Measurements from ENCODE around the gene SOWAHD. TPM values are rescaled to one million over a fixed set of nuclear protein-coding genes. Genes with fewer than 3 reads are reported as not detected.
"Not testable (repeated sequence)": the region's sequence is repeated elsewhere in the genome, so short reads cannot be mapped to it uniquely, and the experiment has no call there.

Gene SOWAHD
- total and polyA plus RNA-seq, 2 donors, result 0.25 to 0.26 TPM

- H3K4me1 ChIP-seq (ENCODE audit: insufficient read depth); H3K36me3 ChIP-seq (ENCODE audit: insufficient read depth); H3K4me3 ChIP-seq (ENCODE audit: low read depth, low read length); H3K27ac ChIP-seq (ENCODE audit: low read depth); DNase-seq (ENCODE audit: extremely low spot score): not testable (repeated sequence)
- 96% methylated on average over 11 of the region's 11 CpGs for WGBS
These were observed 10.0 kb downstream of the SOWAHD start for GRCh38 chrX:119768436-119768835.

GRCh38 chrX:119769388-119769787 is 11.0 kb downstream of the SOWAHD start:
- H3K4me1 ChIP-seq (ENCODE audit: insufficient read depth); H3K4me3 ChIP-seq (ENCODE audit: low read depth, low read length); H3K27ac ChIP-seq (ENCODE audit: low read depth); DNase-seq (ENCODE audit: extremely low spot score); H3K36me3 ChIP-seq (ENCODE audit: insufficient read depth): not testable (repeated sequence)
- 97% methylated on average over 2 of the region's 3 CpGs for WGBS

- Histone ChIP-seq H3K36me3 (ENCODE audit: insufficient read depth) (no peaks in the 10 kb centered on the region), H3K4me3 (ENCODE audit: low read depth, low read length) (no peak overlapping the region), H3K27ac (ENCODE audit: low read depth) (no peak overlapping the region), H3K4me1 (ENCODE audit: insufficient read depth) (no peaks in the 10 kb centered on the region)
- 80% methylated on average over 15 of the region's 15 CpGs for WGBS
- DNase-seq (ENCODE audit: extremely low spot score), result no peak
These were observed 17.3 kb downstream of the SOWAHD start for GRCh38 chrX:119775517-119776238.

- H3K4me1 ChIP-seq (ENCODE audit: insufficient read depth), result no peaks in the 10 kb centered on the region
- WGBS, result 91% methylated on average over 5 of the region's 5 CpGs
- H3K27ac ChIP-seq (ENCODE audit: low read depth), result no peak overlapping the region
- no peak overlapping the region for H3K4me3 ChIP-seq (ENCODE audit: low read depth, low read length)
- no peaks in the 10 kb centered on the region for H3K36me3 ChIP-seq (ENCODE audit: insufficient read depth)
- DNase-seq (ENCODE audit: extremely low spot score), result no peak
These were observed 20.4 kb downstream of the SOWAHD start for GRCh38 chrX:119778829-119779228.

- Histone ChIP-seq H3K4me1 (ENCODE audit: insufficient read depth) (no peaks in the 10 kb centered on the region), H3K4me3 (ENCODE audit: low read depth, low read length) (no peak overlapping the region), H3K27ac (ENCODE audit: low read depth) (no peak overlapping the region), H3K36me3 (ENCODE audit: insufficient read depth) (peaks cover 5% of the 10 kb centered on the region)
- DNase-seq (ENCODE audit: extremely low spot score), result no peak
- 88% methylated on average over 5 of the region's 5 CpGs for WGBS
These were observed 24.6 kb downstream of the SOWAHD start for GRCh38 chrX:119783026-119783425.

- WGBS, result 85% methylated on average over 14 of the region's 14 CpGs
- Histone ChIP-seq H3K36me3 (ENCODE audit: insufficient read depth) (peaks cover 8% of the 10 kb centered on the region), H3K4me1 (ENCODE audit: insufficient read depth) (no peaks in the 10 kb centered on the region), H3K4me3 (ENCODE audit: low read depth, low read length) (no peak overlapping the region), H3K27ac (ENCODE audit: low read depth) (no peak overlapping the region)
- no peak for DNase-seq (ENCODE audit: extremely low spot score)
These were observed 26.5 kb downstream of the SOWAHD start for GRCh38 chrX:119784747-119785446.

GRCh38 chrX:119790977-119791436 is 32.6 kb downstream of the SOWAHD start:
- WGBS, result under 1% methylated on average over 31 of the region's 31 CpGs
- DNase-seq (ENCODE audit: extremely low spot score), result no peak
- H3K4me3 ChIP-seq (ENCODE audit: low read depth, low read length), result peak overlapping the region; percentile 69
- H3K4me1 ChIP-seq (ENCODE audit: insufficient read depth), result no peaks in the 10 kb centered on the region
- H3K36me3 ChIP-seq (ENCODE audit: insufficient read depth), result peaks cover 3% of the 10 kb centered on the region
- peak overlapping the region; percentile 82 for H3K27ac ChIP-seq (ENCODE audit: low read depth)

- Histone ChIP-seq H3K4me1 (ENCODE audit: insufficient read depth) (no peaks in the 10 kb centered on the region), H3K36me3 (ENCODE audit: insufficient read depth) (peaks cover 3% of the 10 kb centered on the region), H3K4me3 (ENCODE audit: low read depth, low read length) (peak within 1 kb of the TSS; percentile 69), H3K27ac (ENCODE audit: low read depth) (peak within 1 kb of the TSS; percentile 82)
- peak; percentile 71 for DNase-seq (ENCODE audit: extremely low spot score)
- under 1% methylated on average over 58 of the region's 58 CpGs for WGBS
These were observed 33.2 kb downstream of the SOWAHD start, which contains the start of gene RPL39 for GRCh38 chrX:119791437-119792231. Gene RPL39 (minus strand): TSS chrX:119791630. CDS start chrX:119791576, 54 bp downstream.

GRCh38 chrX:119801253-119802221 is 43.1 kb downstream of the SOWAHD start:
- 93% methylated on average over 2 of the region's 2 CpGs for WGBS
- Histone ChIP-seq H3K27ac (ENCODE audit: low read depth) (no peak overlapping the region), H3K4me1 (ENCODE audit: insufficient read depth) (no peaks in the 10 kb centered on the region)

GRCh38 chrX:119802546-119802945 is 44.2 kb downstream of the SOWAHD start:
- H3K4me3 ChIP-seq (ENCODE audit: low read depth, low read length), result no peak overlapping the region
- 93% methylated on average over 8 of the region's 8 CpGs for WGBS

More at GRCh38 chrX:119801253-119802221, 43.1 kb downstream of the SOWAHD start:
- no peak overlapping the region for H3K4me3 ChIP-seq (ENCODE audit: low read depth, low read length)
- no peaks in the 10 kb centered on the region for H3K36me3 ChIP-seq (ENCODE audit: insufficient read depth)
- no peak for DNase-seq (ENCODE audit: extremely low spot score)

GRCh38 chrX:119808461-119808860 is 50.1 kb downstream of the SOWAHD start:
- WGBS, result 100% methylated on average over 1 of the region's 4 CpGs
- H3K4me1 ChIP-seq (ENCODE audit: insufficient read depth); H3K36me3 ChIP-seq (ENCODE audit: insufficient read depth); H3K27ac ChIP-seq (ENCODE audit: low read depth); DNase-seq (ENCODE audit: extremely low spot score); H3K4me3 ChIP-seq (ENCODE audit: low read depth, low read length): not testable (repeated sequence)

More at GRCh38 chrX:119802546-119802945, 44.2 kb downstream of the SOWAHD start:
- no peaks in the 10 kb centered on the region for H3K4me1 ChIP-seq (ENCODE audit: insufficient read depth)
- H3K36me3 ChIP-seq (ENCODE audit: insufficient read depth), result no peaks in the 10 kb centered on the region
- no peak for DNase-seq (ENCODE audit: extremely low spot score)
- no peak overlapping the region for H3K27ac ChIP-seq (ENCODE audit: low read depth)

GRCh38 chrX:119809185-119809666 is 50.8 kb downstream of the SOWAHD start:
- H3K36me3 ChIP-seq (ENCODE audit: insufficient read depth), result no peaks in the 10 kb centered on the region
- WGBS, result 81% methylated on average over 1 of the region's 1 CpG
- DNase-seq (ENCODE audit: extremely low spot score), result no peak
- no peak overlapping the region for H3K27ac ChIP-seq (ENCODE audit: low read depth)
- no peaks in the 10 kb centered on the region for H3K4me1 ChIP-seq (ENCODE audit: insufficient read depth)
- H3K4me3 ChIP-seq (ENCODE audit: low read depth, low read length), result no peak overlapping the region

Data from urinary bladder (tissue), 4 donors.